H1 (cell line): ENCODE results near the gene TRPC1. TPM values are rescaled to one million over a fixed set of nuclear protein-coding genes. Genes with fewer than 3 reads are reported as not detected.
"Not testable (repeated sequence)": the region's sequence is repeated elsewhere in the genome, so short reads cannot be mapped to it uniquely, and the experiment has no call there.

ENCODE experiments used
- CTCF ChIA-PET: fragments of 300-600 bp; sonication (Branson Sonifier 250); formaldehyde crosslinking; loops from one replicate; lab custom pipeline; 2021; ENCODE audit not compliant: partially characterized antibody; lab: Charles Lee
- POLR2A ChIA-PET: fragments of 300-600 bp; sonication (Branson Sonifier 250); formaldehyde crosslinking; loops from one replicate; lab custom pipeline; 2021; ENCODE audit warnings: inconsistent platforms; ENCODE audit not compliant: partially characterized antibody; lab: Charles Lee
- DNase-seq, 2 experiments: peaks; one replicate each; pipeline versions ENCODE4 v3.0.0 to v3.0.0-alpha.2; 2010 to 2022; ENCODE audit warnings: low spot score in 2 of 2, low read depth in 1 of 2, mixed read lengths in 1 of 2
- FAIRE-seq: peaks from 2 replicates; lab custom pipeline; 2011; peaks lifted over from hg19 to GRCh38; lab: Jason Lieb, UNC
- H2AFZ ChIP-seq: 2 replicates; pipeline ENCODE4 v1.8.1; 2012; ENCODE audit warnings: low read length, inconsistent platforms
- H2AK5ac ChIP-seq: 2 replicates; pipeline ENCODE4 v1.6.1; 2013; ENCODE audit warnings: low read depth, low read length
- H2BK120ac ChIP-seq: replicated peaks from 2 replicates; pipeline ENCODE3; 2013; ENCODE audit warnings: low read depth, low read length, inconsistent platforms
- H2BK12ac ChIP-seq: 2 replicates; pipeline ENCODE4 v1.6.1; 2013; ENCODE audit warnings: low read depth, low read length
- H2BK15ac ChIP-seq: 2 replicates; pipeline ENCODE4 v1.6.1; 2013; ENCODE audit warnings: low read length
- H2BK20ac ChIP-seq: 2 replicates; pipeline ENCODE4 v1.6.1; 2013; ENCODE audit warnings: low read length
- H2BK5ac ChIP-seq: 2 replicates; pipeline ENCODE4 v1.6.1; 2013; ENCODE audit warnings: low read depth, low read length
- H3K14ac ChIP-seq: 2 replicates; pipeline ENCODE4 v1.6.1; 2013; ENCODE audit warnings: inconsistent platforms; ENCODE audit not compliant: insufficient read length
- H3K18ac ChIP-seq: 2 replicates; pipeline ENCODE4 v1.6.1; 2013; ENCODE audit warnings: low read length; ENCODE audit errors: extremely low read depth
- H3K23ac ChIP-seq: 2 replicates; pipeline ENCODE4 v1.6.1; 2013; ENCODE audit warnings: inconsistent platforms; ENCODE audit not compliant: insufficient read length
- H3K23me2 ChIP-seq: 2 replicates; pipeline ENCODE4 v1.6.1; 2013; ENCODE audit warnings: low read depth, low read length
- H3K27ac ChIP-seq: 2 replicates; pipeline ENCODE4 v1.6.1; 2011; ENCODE audit warnings: low read depth, low read length, inconsistent platforms
- H3K27me3 ChIP-seq, 4 experiments: replicated peaks in 1 of 4; 1 replicate in 1 of 4; 2 replicates in 3 of 4; pipeline versions ENCODE4 v1.6.1 to v1.8.1; 2011 to 2013; ENCODE audit warnings: low read length in 3 of 4, mild to moderate bottlenecking in 3 of 4, inconsistent platforms in 2 of 4, mixed read lengths in 2 of 4, moderate library complexity in 1 of 4; ENCODE audit not compliant: control insufficient read depth in 3 of 4, insufficient read depth in 3 of 4; ENCODE audit errors: extremely low read depth in 1 of 4
- H3K36me3 ChIP-seq, 4 experiments: 2 replicates each; pipeline versions ENCODE4 v1.6.1 to v1.8.1; 2011 to 2013; ENCODE audit warnings: mild to moderate bottlenecking in 4 of 4, low read length in 3 of 4, moderate library complexity in 2 of 4, control low read depth in 1 of 4, inconsistent platforms in 1 of 4; ENCODE audit not compliant: insufficient read depth in 4 of 4, control insufficient read depth in 2 of 4
- H3K4ac ChIP-seq: replicated peaks from 2 replicates; pipeline ENCODE3; 2013; ENCODE audit warnings: low read length, low read depth, mixed read lengths, inconsistent platforms; ENCODE audit not compliant: insufficient read length
- H3K4me1 ChIP-seq, 4 experiments: replicated peaks in 1 of 4; 1 replicate in 1 of 4; 2 replicates in 3 of 4; pipeline versions ENCODE4 v1.6.1 to v1.8.1; 2011 to 2013; ENCODE audit warnings: low read length in 3 of 4, inconsistent platforms in 2 of 4, mixed read lengths in 1 of 4; ENCODE audit not compliant: insufficient read depth in 4 of 4, control insufficient read depth in 3 of 4
- H3K4me2 ChIP-seq, 2 experiments: 2 replicates each; pipeline versions ENCODE4 v1.6.1 to v1.8.1; 2011 to 2013; ENCODE audit warnings: low read depth in 2 of 2, low read length in 2 of 2, control low read depth in 1 of 2, inconsistent platforms in 1 of 2, mild to moderate bottlenecking in 1 of 2; ENCODE audit not compliant: insufficient read depth in 1 of 2
- H3K4me3 ChIP-seq, 4 experiments: fragments of 200-600, 300-600 bp in 1 of 4; sonication (generic), shearing (Covaris generic), sonication (Bioruptor Twin) in 1 of 4; 2 replicates each; pipeline versions ENCODE4 v1.5.1 to v1.8.1; 2011 to 2016; ENCODE audit warnings: low read length in 4 of 4, low read depth in 3 of 4, control low read depth in 2 of 4, inconsistent platforms in 2 of 4, mild to moderate bottlenecking in 2 of 4, mixed read lengths in 1 of 4, moderate library complexity in 1 of 4; ENCODE audit not compliant: insufficient read depth in 2 of 4; ENCODE audit errors: extremely low read depth in 1 of 4
- H3K56ac ChIP-seq: replicated peaks from 2 replicates; pipeline ENCODE3; 2013; ENCODE audit warnings: low read depth, mild to moderate bottlenecking, mixed read lengths, low read length, inconsistent platforms; ENCODE audit not compliant: insufficient read length
- H3K79me1 ChIP-seq: 2 replicates; pipeline ENCODE4 v1.6.1; 2013; ENCODE audit warnings: low read depth, low read length, control low read depth
- H3K79me2 ChIP-seq, 2 experiments: 2 replicates each; pipeline versions ENCODE4 v1.6.1 to v1.8.1; 2012 to 2013; ENCODE audit warnings: low read length in 2 of 2, mild to moderate bottlenecking in 2 of 2, inconsistent platforms in 1 of 2; ENCODE audit not compliant: insufficient read depth in 2 of 2, control insufficient read depth in 1 of 2
- H3K9ac ChIP-seq, 4 experiments: replicated peaks in 1 of 4; 1 replicate in 1 of 4; 2 replicates in 3 of 4; pipeline versions ENCODE4 v1.6.1 to v1.8.1; 2011 to 2013; ENCODE audit warnings: low read depth in 3 of 4, low read length in 3 of 4, control low read depth in 2 of 4, mild to moderate bottlenecking in 2 of 4, moderate library complexity in 2 of 4, inconsistent platforms in 1 of 4; ENCODE audit errors: extremely low read depth in 1 of 4
- H3K9me3 ChIP-seq, 2 experiments: 2 replicates each; pipeline versions ENCODE4 v1.6.1 to v1.8.1; 2012 to 2013; ENCODE audit warnings: mild to moderate bottlenecking in 2 of 2, moderate library complexity in 2 of 2, control low read depth in 1 of 2, inconsistent platforms in 1 of 2, low read depth in 1 of 2, low read length in 1 of 2, mixed read lengths in 1 of 2; ENCODE audit not compliant: insufficient read depth in 2 of 2
- H4K20me1 ChIP-seq, 2 experiments: replicated peaks in 1 of 2; 2 replicates each; pipeline versions ENCODE3 to v1.8.1; 2011 to 2013; ENCODE audit warnings: inconsistent platforms in 2 of 2, low read length in 2 of 2, mild to moderate bottlenecking in 1 of 2; ENCODE audit not compliant: insufficient read depth in 2 of 2, control insufficient read depth in 1 of 2
- H4K5ac ChIP-seq: 2 replicates; pipeline ENCODE4 v1.6.1; 2013; ENCODE audit warnings: low read length, low read depth, mixed read lengths, inconsistent platforms; ENCODE audit not compliant: insufficient read length
- H4K8ac ChIP-seq: 2 replicates; pipeline ENCODE4 v1.8.0; 2013; ENCODE audit warnings: mild to moderate bottlenecking, moderate library complexity, low read length, inconsistent platforms; ENCODE audit not compliant: insufficient read depth; ENCODE audit errors: extremely low read depth
- H4K91ac ChIP-seq: replicated peaks from 2 replicates; pipeline ENCODE3; 2013; ENCODE audit warnings: low read length, mixed read lengths, inconsistent platforms; ENCODE audit not compliant: insufficient read length
- JUN ChIP-seq: IDR thresholded peaks from 2 replicates; pipeline ENCODE4 v1.6.1; 2011; ENCODE audit warnings: low read depth, mild to moderate bottlenecking, improper control_type of control experiment, low read length
- WGBS, 2 experiments: shearing (Covaris generic) in 1 of 2; methylation state at CpG; one replicate each; pipeline versions ENCODE4 v1.1.6 to v1.1.7; 2013 to 2015; ENCODE audit warnings: low lambda C conversion rate in 2 of 2, mixed read lengths in 2 of 2, inconsistent platforms in 1 of 2, low coverage in 1 of 2, missing lambda C conversion rate in 1 of 2; ENCODE audit not compliant: insufficient replicate concordance in 2 of 2, insufficient coverage in 1 of 2, insufficient read length in 1 of 2; ENCODE audit errors: extremely low coverage in 1 of 2, missing lambda C conversion rate in 1 of 2; 5-methylcytosine and 5-hydroxymethylcytosine counted together
- polyA plus RNA-seq, 7 experiments: library from polyadenylated mRNA; depleted of rRNA in 3 of 7; stranded (reverse) in 5 of 7; unstranded in 2 of 7; fragments of >200 nt in 5 of 7; fragments of 200-250 nt in 2 of 7; gene quantifications; 1 replicate in 5 of 7; 2 replicates in 1 of 7; 4 replicates in 1 of 7; pipeline versions ENCODE4 v1.2.1 to v1.2.3, GENCODE V29; 2011 to 2013; ENCODE audit warnings: missing spikeins in 2 of 7, mixed read lengths in 2 of 7
- total RNA-seq: library from RNA; stranded (reverse); fragmentation: NEBNext Ultra II Directional; extraction: Animal tissue kit (Norgen Biotek cat#: 25700); gene quantifications from 2 replicates; pipeline ENCODE4 v1.2.1, GENCODE V29; 2021

The TRPC1 gene
- total and polyA plus RNA-seq, 2 of the 8 experiments (the other 6 are each of a cell fraction or from before 2014, with no cell fraction given): 22.6 to 23.1 TPM

GRCh38 chr3:142746646-142747045, 22.8 kb downstream of the TRPC1 start:
- Histone ChIP-seq H4K5ac (no peak overlapping the region), H3K23ac (no peak overlapping the region), H2AK5ac (no peak overlapping the region), H3K4me2 (no peak overlapping the region), H3K79me2 (no peaks in the 10 kb centered on the region), H3K36me3 (peaks cover 0 to 12% (median 3%) of the 10 kb centered on the region in 4 experiments; a peak in 7 of 8 replicates), H2BK12ac (no peak overlapping the region), H3K9me3 (no peaks in the 10 kb centered on the region), H3K79me1 (no peaks in the 10 kb centered on the region), H4K8ac (no peak overlapping the region), H2AFZ (no peak overlapping the region), H3K4ac (no peak overlapping the region), H2BK20ac (no peak overlapping the region), H4K20me1 (no peaks in the 10 kb centered on the region), H2BK15ac (no peak overlapping the region), H3K23me2 (no peaks in the 10 kb centered on the region), H4K91ac (no peak overlapping the region), H2BK120ac (no peak overlapping the region), H3K27ac (no peak overlapping the region), H2BK5ac (no peak overlapping the region), H3K4me3 (no peak overlapping the region), H3K9ac (no peak overlapping the region), H3K4me1 (no peaks in the 10 kb centered on the region), H3K18ac (no peak overlapping the region), H3K27me3 (no peaks in the 10 kb centered on the region), H3K56ac (no peak overlapping the region), H3K14ac (no peak overlapping the region)
- FAIRE-seq: no peak
- no peak for DNase-seq
- TF ChIP-seq JUN: no peak
- CTCF ChIA-PET: no interaction called here
- 90% methylated on average over 7 of the region's 7 CpGs; no CpG with 5 or more reads in 1 of the 2 experiments for WGBS, 2 experiments
- POLR2A ChIA-PET: no interaction called here

GRCh38 chr3:142750531-142750930, 26.7 kb downstream of the TRPC1 start:
- H3K18ac ChIP-seq, H3K27ac ChIP-seq, H3K56ac ChIP-seq, DNase-seq, H3K4me2 ChIP-seq, H3K9ac ChIP-seq, H3K79me1 ChIP-seq, H2AFZ ChIP-seq, H3K9me3 ChIP-seq, H3K4me3 ChIP-seq, H2BK20ac ChIP-seq, H4K91ac ChIP-seq, H2AK5ac ChIP-seq, H3K14ac ChIP-seq, H2BK15ac ChIP-seq, H3K4me1 ChIP-seq, H2BK120ac ChIP-seq, H3K23me2 ChIP-seq, FAIRE-seq, H2BK12ac ChIP-seq, H3K4ac ChIP-seq, H4K20me1 ChIP-seq, H4K8ac ChIP-seq, H3K23ac ChIP-seq, H4K5ac ChIP-seq, CTCF ChIA-PET, H3K27me3 ChIP-seq, H3K79me2 ChIP-seq, H2BK5ac ChIP-seq, POLR2A ChIA-PET: not testable (repeated sequence)
- 89% methylated on average over 4 of the region's 4 CpGs; no CpG with 5 or more reads in 1 of the 2 experiments for WGBS, 2 experiments
- H3K36me3 ChIP-seq: peaks cover 0 to 12% (median 3%) of the 10 kb centered on the region in 4 experiments; a peak in 7 of 8 replicates
